ENCODE results near the gene AGFG2. TPM values are rescaled to one million over a fixed set of nuclear protein-coding genes. Genes with fewer than 3 reads are reported as not detected.

AGFG2 gene
- polyA plus RNA-seq, 1 donor from 2014 or later, result 7.3 TPM

GRCh38 chr7:100611983-100612729 is 73.2 kb downstream of the AGFG2 start, which contains the start of gene MOSPD3:
Gene MOSPD3 (plus strand): TSS chr7:100612540. CDS start chr7:100612792, 252 bp downstream.
- H3K27ac Mint-ChIP-seq, result peak within 1 kb of the TSS; percentile 90 to 100 (median 93)

GRCh38 chr7:100612730-100613390 is 73.9 kb downstream of the AGFG2 start:
- Mint-ChIP-seq H3K27ac (peak overlapping the region in 1 of 3 donors; percentile 93), H3K9me3 (no peaks in the 10 kb centered on the region), H3K4me3 (peak overlapping the region; percentile 88 to 98 (median 92)), H3K4me1 (peaks cover 4 to 13% (median 10%) of the 10 kb centered on the region in 3 donors), H3K36me3 (peaks cover 5% of the 10 kb centered on the region), H3K27me3 (no peaks in the 10 kb centered on the region)

More at GRCh38 chr7:100611983-100612729, 73.2 kb downstream of the AGFG2 start, which contains the start of gene MOSPD3:
- Mint-ChIP-seq H3K4me1 (peaks cover 6 to 13% (median 10%) of the 10 kb centered on the region in 3 donors), H3K36me3 (peaks cover 2% of the 10 kb centered on the region), H3K4me3 (peak within 1 kb of the TSS; percentile 94 to 100 (median 98)), H3K9me3 (no peaks in the 10 kb centered on the region), H3K27me3 (no peaks in the 10 kb centered on the region)

- peak overlapping the region; percentile 73 to 90 (median 82) for H3K4me3 Mint-ChIP-seq
- no peak overlapping the region for H3K27ac Mint-ChIP-seq
- peaks cover 4 to 13% (median 10%) of the 10 kb centered on the region in 3 donors for H3K4me1 Mint-ChIP-seq
- no peaks in the 10 kb centered on the region for H3K9me3 Mint-ChIP-seq
- peaks cover 5% of the 10 kb centered on the region for H3K36me3 Mint-ChIP-seq
- H3K27me3 Mint-ChIP-seq, result no peaks in the 10 kb centered on the region
These were observed 74.6 kb downstream of the AGFG2 start for GRCh38 chr7:100613412-100614175.

GRCh38 chr7:100614308-100614861 is 75.4 kb downstream of the AGFG2 start:
- H3K27ac Mint-ChIP-seq, result no peak overlapping the region
- H3K4me1 Mint-ChIP-seq, result peaks cover 4 to 13% (median 10%) of the 10 kb centered on the region in 3 donors
- peaks cover 5% of the 10 kb centered on the region for H3K36me3 Mint-ChIP-seq
- H3K27me3 Mint-ChIP-seq, result no peaks in the 10 kb centered on the region
- H3K9me3 Mint-ChIP-seq, result no peaks in the 10 kb centered on the region
- H3K4me3 Mint-ChIP-seq, result peak overlapping the region in 2 of 4 donors; percentile 51 to 73

Other genes starting within 250 kb of the AGFG2 start
- gene SPDYE3, start 231.5 kb upstream of the AGFG2 start, polyA plus RNA-seq, result 9.9 TPM
- gene PILRB, start 181.1 kb upstream of the AGFG2 start, polyA plus RNA-seq, result 14.3 TPM
- gene PILRA, start 165.7 kb upstream of the AGFG2 start, polyA plus RNA-seq, result 2.3 TPM
- 12.1 TPM for gene ZCWPW1, start 110.5 kb upstream of the AGFG2 start, polyA plus RNA-seq
- gene MEPCE, start 109.4 kb upstream of the AGFG2 start, polyA plus RNA-seq, result 19.8 TPM
- 39.3 TPM for gene PPP1R35, start 102.7 kb upstream of the AGFG2 start, polyA plus RNA-seq
- 0.78 TPM for gene SPACDR, start 74.9 kb upstream of the AGFG2 start, polyA plus RNA-seq
- 25.6 TPM for gene TSC22D4, start 60.0 kb upstream of the AGFG2 start, polyA plus RNA-seq
- not detected for gene NYAP1, start 55.3 kb upstream of the AGFG2 start, polyA plus RNA-seq
- gene SAP25, start 34.7 kb downstream of the AGFG2 start, polyA plus RNA-seq, result 0.73 TPM
- 160 TPM for gene LRCH4, start 46.9 kb downstream of the AGFG2 start, polyA plus RNA-seq
- gene FBXO24, start 47.1 kb downstream of the AGFG2 start, polyA plus RNA-seq, result 0.36 TPM
- 0.98 TPM for gene PCOLCE, start 63.2 kb downstream of the AGFG2 start, polyA plus RNA-seq
- gene MOSPD3, start 73.3 kb downstream of the AGFG2 start, polyA plus RNA-seq, result 14.4 TPM
- gene TFR2, start 102.3 kb downstream of the AGFG2 start, polyA plus RNA-seq, result 0.44 TPM
- not detected for gene ACTL6B, start 117.2 kb downstream of the AGFG2 start, polyA plus RNA-seq
- gene GNB2, start 134.5 kb downstream of the AGFG2 start, polyA plus RNA-seq, result 62.7 TPM
- 2.6 TPM for gene GIGYF1, start 155.0 kb downstream of the AGFG2 start, polyA plus RNA-seq
- gene POP7, start 166.9 kb downstream of the AGFG2 start, polyA plus RNA-seq, result 48.6 TPM
- not detected for gene EPO, start 181.3 kb downstream of the AGFG2 start, polyA plus RNA-seq
- gene ZAN, start 194.4 kb downstream of the AGFG2 start, polyA plus RNA-seq, result not detected

All from IgD-negative memory B cell (primary cell).